PFSK-1 (cell line): Measurements from ENCODE around the gene FAM120B.

Experiments
- FOXP2 ChIP-seq: optimal IDR thresholded peaks from 2 replicates; pipeline ENCODE3; 2011; ENCODE audit warnings: borderline replicate concordance, control low read depth, inconsistent platforms; ENCODE audit not compliant: insufficient read depth; ENCODE audit errors: extremely low read length, extremely low read depth
- POLR2AphosphoS5 ChIP-seq: IDR thresholded peaks from 2 replicates; pipeline ENCODE4 v1.6.1; 2012; ENCODE audit warnings: low read depth, mild to moderate bottlenecking, control low read depth, low read length, moderate library complexity
- REST ChIP-seq, 2 experiments: IDR thresholded peaks; 2 replicates each; pipeline versions ENCODE4 v1.6.1 to v1.8.0; 2011 to 2012; ENCODE audit warnings: low read depth in 2 of 2, low read length in 2 of 2, control low read depth in 1 of 2, inconsistent platforms in 1 of 2, mild to moderate bottlenecking in 1 of 2, moderate library complexity in 1 of 2; ENCODE audit not compliant: insufficient read depth in 1 of 2
- SIN3A ChIP-seq: IDR thresholded peaks from 2 replicates; pipeline ENCODE4 v1.6.1; 2012; ENCODE audit warnings: mild to moderate bottlenecking, low read length, moderate library complexity, borderline replicate concordance; ENCODE audit not compliant: insufficient read depth
- TAF1 ChIP-seq: IDR thresholded peaks from 2 replicates; pipeline ENCODE4 v1.6.1; 2012; ENCODE audit warnings: low read length, control low read depth, borderline replicate concordance; ENCODE audit not compliant: insufficient read depth

The FAM120B gene

GRCh38 chr6:170311696-170312095 is 5.1 kb downstream of the FAM120B start:
- TF ChIP-seq FOXP2 (no peak), REST (IDR thresholded peaks at IDR 0.05; ENCODE audit: insufficient read depth in 1 of 2, low read depth in 2 of 2, low read length in 2 of 2) (no peak), TAF1 (no peak)

- TF ChIP-seq TAF1 = no peak
- no peak for TF ChIP-seq SIN3A
- no peak for TF ChIP-seq REST (IDR thresholded peaks at IDR 0.05; ENCODE audit: insufficient read depth in 1 of 2, low read depth in 2 of 2, low read length in 2 of 2)
- TF ChIP-seq FOXP2 = no peak
- no peak for TF ChIP-seq POLR2AphosphoS5
Observed at GRCh38 chr6:170312876-170313275, 6.3 kb downstream of the FAM120B start.

- TF ChIP-seq REST (IDR thresholded peaks at IDR 0.05; ENCODE audit: insufficient read depth in 1 of 2, low read depth in 2 of 2, low read length in 2 of 2) (no peak), TAF1 (no peak), POLR2AphosphoS5 (no peak), FOXP2 (no peak), SIN3A (no peak)
Observed at GRCh38 chr6:170313716-170314295, 7.2 kb downstream of the FAM120B start.

- TF ChIP-seq FOXP2 (no peak), TAF1 (no peak), SIN3A (no peak)
Observed at GRCh38 chr6:170314983-170315382, 8.4 kb downstream of the FAM120B start.

GRCh38 chr6:170316071-170316470 is 9.5 kb downstream of the FAM120B start:
- no peak for TF ChIP-seq POLR2AphosphoS5
- no peak for TF ChIP-seq FOXP2
- no peak for TF ChIP-seq SIN3A
- no peak for TF ChIP-seq REST (IDR thresholded peaks at IDR 0.05; ENCODE audit: insufficient read depth in 1 of 2, low read depth in 2 of 2, low read length in 2 of 2)
- no peak for TF ChIP-seq TAF1

- no peak for TF ChIP-seq REST (IDR thresholded peaks at IDR 0.05; ENCODE audit: insufficient read depth in 1 of 2, low read depth in 2 of 2, low read length in 2 of 2)
- TF ChIP-seq TAF1 = no peak
- TF ChIP-seq FOXP2 = no peak
- TF ChIP-seq SIN3A = no peak
- TF ChIP-seq POLR2AphosphoS5 = no peak
Observed at GRCh38 chr6:170317076-170317475, 10.5 kb downstream of the FAM120B start.
